H1 (cell line): ENCODE results near the gene SLC9A7.

ENCODE experiments used
- PHF8 ChIP-seq: fragments of 200-600 bp; sonication (generic); conservative IDR thresholded peaks from 2 replicates; pipeline ENCODE4 v1.7.1; 2012; ENCODE audit warnings: low read depth, mild to moderate bottlenecking, inconsistent platforms, low read length, moderate library complexity
- TF ChIP-seq, protein P1 (sequence below), 3 experiments: IDR thresholded peaks; 1 replicate in 2 of 3; 2 replicates in 1 of 3; pipeline versions ENCODE4 v1.5.1 to v1.6.1; 2011; ENCODE audit warnings: low read length in 3 of 3, mild to moderate bottlenecking in 3 of 3, inconsistent platforms in 2 of 3, low read depth in 1 of 3, moderate library complexity in 1 of 3; ENCODE audit not compliant: insufficient read depth in 1 of 3; ENCODE audit errors: control extremely low read depth in 1 of 3

DNA sequence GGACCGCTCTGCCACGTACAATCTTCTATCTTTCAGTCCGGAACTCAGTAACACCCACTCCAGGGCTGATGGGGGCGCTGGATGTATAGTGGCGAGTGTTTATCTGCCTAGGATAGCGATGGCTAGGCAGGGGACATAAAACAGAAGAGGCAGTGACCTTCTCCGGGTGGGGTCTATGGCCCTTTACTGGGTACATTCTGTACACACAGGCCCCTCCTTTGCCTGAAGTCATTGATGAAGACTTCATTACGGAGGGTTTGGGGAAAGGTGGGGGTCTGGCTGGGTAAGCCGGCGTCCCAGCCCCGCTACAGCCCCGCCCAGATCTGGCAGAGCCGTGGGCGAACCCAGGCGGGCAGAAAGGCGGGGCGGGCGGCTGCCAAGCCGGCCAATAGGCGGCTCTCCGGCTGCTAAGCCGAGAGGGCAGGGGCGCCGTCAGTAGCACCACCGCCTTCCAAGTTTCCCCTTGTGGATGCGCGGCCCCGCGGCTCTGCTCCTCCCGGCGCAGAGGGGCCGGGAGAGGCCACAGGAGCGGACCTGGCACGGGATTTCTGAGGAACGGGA lies 185.5 kb downstream of the SLC9A7 start, which contains the start of gene CHST7:
- 0 out of 2 replicates have a peak, but pooled peaks have one; percentile 18 for TF ChIP-seq PHF8
- TF ChIP-seq, protein P1, sequence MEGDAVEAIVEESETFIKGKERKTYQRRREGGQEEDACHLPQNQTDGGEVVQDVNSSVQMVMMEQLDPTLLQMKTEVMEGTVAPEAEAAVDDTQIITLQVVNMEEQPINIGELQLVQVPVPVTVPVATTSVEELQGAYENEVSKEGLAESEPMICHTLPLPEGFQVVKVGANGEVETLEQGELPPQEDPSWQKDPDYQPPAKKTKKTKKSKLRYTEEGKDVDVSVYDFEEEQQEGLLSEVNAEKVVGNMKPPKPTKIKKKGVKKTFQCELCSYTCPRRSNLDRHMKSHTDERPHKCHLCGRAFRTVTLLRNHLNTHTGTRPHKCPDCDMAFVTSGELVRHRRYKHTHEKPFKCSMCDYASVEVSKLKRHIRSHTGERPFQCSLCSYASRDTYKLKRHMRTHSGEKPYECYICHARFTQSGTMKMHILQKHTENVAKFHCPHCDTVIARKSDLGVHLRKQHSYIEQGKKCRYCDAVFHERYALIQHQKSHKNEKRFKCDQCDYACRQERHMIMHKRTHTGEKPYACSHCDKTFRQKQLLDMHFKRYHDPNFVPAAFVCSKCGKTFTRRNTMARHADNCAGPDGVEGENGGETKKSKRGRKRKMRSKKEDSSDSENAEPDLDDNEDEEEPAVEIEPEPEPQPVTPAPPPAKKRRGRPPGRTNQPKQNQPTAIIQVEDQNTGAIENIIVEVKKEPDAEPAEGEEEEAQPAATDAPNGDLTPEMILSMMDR (IDR thresholded peaks at IDR 0.05; ENCODE audit: control extremely low read depth in 1 of 3, insufficient read depth in 1 of 3, low read depth in 1 of 3, low read length in 3 of 3): peak in 2 of 3 experiments; percentile 37 to 39; a peak in 3 of 4 replicates
